Lung (tissue), 12 donors: ENCODE measurements around the gene P4HA3. TPM values are rescaled to one million over a fixed set of nuclear protein-coding genes. Genes with fewer than 3 reads are reported as not detected.

Experiments
- ATAC-seq: fragments of 200-7000 bp; cut with Tn5 transposase; one replicate; pipeline ENCODE4 v1.9.1; 2020; ENCODE audit warnings: moderate number of reproducible peaks; ENCODE audit not compliant: insufficient read depth, low FRiP score
- DNase-seq, 3 donors: peaks; one replicate each; pipeline ENCODE4 v3.0.0-alpha.2; 2013 to 2017
- H3K27ac ChIP-seq, 2 donors: one replicate each; pipeline ENCODE4 v1.5.1; 2013; ENCODE audit warnings: mild to moderate bottlenecking in 2 of 2, moderate library complexity in 2 of 2, control low read depth in 1 of 2, inconsistent platforms in 1 of 2, low read depth in 1 of 2, low read length in 1 of 2
- H3K27me3 ChIP-seq, 3 donors: one replicate each; pipeline ENCODE4 v1.5.1; 2013; ENCODE audit warnings: low read length in 2 of 3; ENCODE audit not compliant: control insufficient read depth in 3 of 3, insufficient read depth in 3 of 3
- H3K36me3 ChIP-seq, 4 donors: one replicate each; pipeline ENCODE4 v1.5.1; 2013; ENCODE audit warnings: low read length in 4 of 4, mild to moderate bottlenecking in 1 of 4, moderate library complexity in 1 of 4; ENCODE audit not compliant: control insufficient read depth in 4 of 4, insufficient read depth in 4 of 4
- H3K4me1 ChIP-seq, 5 donors: one replicate each; pipeline ENCODE4 v1.5.1; 2013; ENCODE audit warnings: low read length in 5 of 5, mild to moderate bottlenecking in 2 of 5, moderate library complexity in 1 of 5; ENCODE audit not compliant: control insufficient read depth in 5 of 5, insufficient read depth in 5 of 5
- H3K4me3 ChIP-seq: one replicate; pipeline ENCODE4 v1.5.1; 2013; ENCODE audit warnings: mild to moderate bottlenecking, control low read depth, moderate library complexity
- H3K9ac ChIP-seq, 2 donors: one replicate each; pipeline ENCODE4 v1.5.1; 2013; ENCODE audit warnings: low read length in 2 of 2, control low read depth in 1 of 2; ENCODE audit not compliant: insufficient read depth in 1 of 2
- H3K9me3 ChIP-seq, 4 donors: one replicate each; pipeline ENCODE4 v1.5.1; 2013; ENCODE audit warnings: low read length in 3 of 4, mild to moderate bottlenecking in 1 of 4, moderate library complexity in 1 of 4; ENCODE audit not compliant: control insufficient read depth in 4 of 4, insufficient read depth in 3 of 4
- WGBS, 2 donors: extraction: QIAGEN DNeasy Blood & Tissue Kit; methylation state at CpG; one replicate each; pipeline ENCODE4 v1.1.7; 2013; 5-methylcytosine and 5-hydroxymethylcytosine counted together
- polyA plus RNA-seq, 2 donors: library from polyadenylated mRNA; stranded (reverse); fragments of 200-250 nt; gene quantifications; one replicate each; pipeline ENCODE4 v1.2.1, GENCODE V29; 2013
- total RNA-seq, 2 donors: library from RNA; depleted of rRNA in 1 of 2; stranded (reverse); fragments of >200 nt in 1 of 2; gene quantifications; one replicate each; pipeline ENCODE4 v1.2.1, GENCODE V29; 2014 to 2021
- TF ChIP-seq, protein P1 (sequence below): IDR thresholded peaks from 2 replicates; pipeline ENCODE4 v1.5.1; 2012; ENCODE audit warnings: mild to moderate bottlenecking; ENCODE audit errors: control extremely low read depth, extremely low read depth
- donor health status: control.
- donor health status: control.
- donor health status: Bipolar disorder and iron deficiency.
- donor health status: healthy.
- donor health status: DM: yes; HTN: yes; CAD: no.

P4HA3 gene
- total and polyA plus RNA-seq, 4 donors = 0.40 to 3.3 (median 0.99) TPM

DNA sequence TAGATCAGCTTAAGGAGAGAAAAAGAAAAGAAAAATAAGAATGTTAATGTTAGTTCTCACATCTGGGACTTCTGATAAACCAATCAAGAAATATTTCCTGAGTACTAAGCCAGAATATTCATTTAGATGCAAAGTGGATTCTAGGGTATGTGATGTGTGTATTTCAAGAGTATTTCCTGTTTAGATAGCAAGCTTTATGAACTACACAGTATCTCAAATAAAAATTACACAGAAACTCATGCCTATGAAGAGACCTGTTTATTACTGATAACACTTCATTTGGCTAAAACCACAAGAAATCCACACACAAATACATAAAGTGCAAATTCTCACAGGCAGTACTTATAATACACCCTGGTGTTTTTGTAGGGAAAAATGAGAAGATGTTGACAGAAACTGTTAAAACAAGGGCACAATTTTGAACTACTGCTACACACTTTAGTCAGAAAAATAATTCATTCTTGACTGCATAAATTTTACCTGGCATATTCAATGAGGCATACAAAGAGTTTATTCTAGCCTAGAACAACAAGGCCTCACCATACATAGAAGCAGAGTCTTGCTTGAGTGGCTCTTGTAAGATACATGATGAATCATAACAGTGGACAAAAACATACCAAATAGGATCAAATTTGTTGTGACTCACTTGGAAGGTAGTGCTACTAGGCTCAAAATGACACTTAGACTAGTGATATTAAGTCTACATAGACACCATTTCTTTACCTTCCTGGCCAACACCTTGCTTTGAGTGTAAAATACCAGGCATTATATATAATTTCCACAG lies 18.8 kb upstream of the P4HA3 start:
- no peak for ATAC-seq
- Histone ChIP-seq H3K9me3 (no peaks in the 10 kb centered on the region), H3K4me1 (peaks cover 7 to 32% (median 10%) of the 10 kb centered on the region in 5 donors), H3K27ac (no peak overlapping the region), H3K27me3 (no peaks in the 10 kb centered on the region), H3K4me3 (no peak overlapping the region), H3K9ac (no peak overlapping the region), H3K36me3 (peaks cover 0 to 2% (median 0%) of the 10 kb centered on the region in 4 donors)
- DNase-seq = no peak
- TF ChIP-seq, protein P1, sequence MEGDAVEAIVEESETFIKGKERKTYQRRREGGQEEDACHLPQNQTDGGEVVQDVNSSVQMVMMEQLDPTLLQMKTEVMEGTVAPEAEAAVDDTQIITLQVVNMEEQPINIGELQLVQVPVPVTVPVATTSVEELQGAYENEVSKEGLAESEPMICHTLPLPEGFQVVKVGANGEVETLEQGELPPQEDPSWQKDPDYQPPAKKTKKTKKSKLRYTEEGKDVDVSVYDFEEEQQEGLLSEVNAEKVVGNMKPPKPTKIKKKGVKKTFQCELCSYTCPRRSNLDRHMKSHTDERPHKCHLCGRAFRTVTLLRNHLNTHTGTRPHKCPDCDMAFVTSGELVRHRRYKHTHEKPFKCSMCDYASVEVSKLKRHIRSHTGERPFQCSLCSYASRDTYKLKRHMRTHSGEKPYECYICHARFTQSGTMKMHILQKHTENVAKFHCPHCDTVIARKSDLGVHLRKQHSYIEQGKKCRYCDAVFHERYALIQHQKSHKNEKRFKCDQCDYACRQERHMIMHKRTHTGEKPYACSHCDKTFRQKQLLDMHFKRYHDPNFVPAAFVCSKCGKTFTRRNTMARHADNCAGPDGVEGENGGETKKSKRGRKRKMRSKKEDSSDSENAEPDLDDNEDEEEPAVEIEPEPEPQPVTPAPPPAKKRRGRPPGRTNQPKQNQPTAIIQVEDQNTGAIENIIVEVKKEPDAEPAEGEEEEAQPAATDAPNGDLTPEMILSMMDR = no peak

DNA sequence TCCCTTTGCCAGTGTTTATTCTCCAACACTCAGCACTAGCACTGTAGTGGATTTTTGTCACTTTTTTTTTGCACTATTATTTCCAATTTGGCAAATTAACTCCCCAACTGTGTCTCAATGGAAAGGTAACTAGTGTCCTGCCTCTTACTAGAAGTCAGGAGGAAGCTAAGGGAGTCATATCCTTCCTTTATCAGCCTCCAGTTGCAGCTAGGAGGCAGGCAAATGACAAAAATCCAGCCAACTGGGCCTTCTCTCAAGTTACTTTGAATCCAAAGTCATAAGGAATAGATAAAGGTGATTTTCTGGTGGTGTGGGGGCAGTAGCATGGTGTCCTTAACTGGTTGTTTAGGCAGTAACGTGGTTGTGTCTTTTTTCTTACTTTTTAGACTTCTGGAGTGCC lies 15.6 kb upstream of the P4HA3 start:
- H3K36me3 ChIP-seq = peaks cover 0 to 2% (median 0%) of the 10 kb centered on the region in 4 donors
- no peak overlapping the region for H3K4me3 ChIP-seq
- H3K4me1 ChIP-seq = peaks cover 7 to 45% (median 12%) of the 10 kb centered on the region in 5 donors
- WGBS, 2 donors = 88 to 97% methylated on average over 1 of the region's 1 CpG
- no peaks in the 10 kb centered on the region for H3K27me3 ChIP-seq
- TF ChIP-seq, protein P1 = no peak
- H3K9me3 ChIP-seq = no peaks in the 10 kb centered on the region
- H3K9ac ChIP-seq = no peak overlapping the region
- no peak overlapping the region for H3K27ac ChIP-seq
- DNase-seq (no peak), ATAC-seq (no peak)

DNA sequence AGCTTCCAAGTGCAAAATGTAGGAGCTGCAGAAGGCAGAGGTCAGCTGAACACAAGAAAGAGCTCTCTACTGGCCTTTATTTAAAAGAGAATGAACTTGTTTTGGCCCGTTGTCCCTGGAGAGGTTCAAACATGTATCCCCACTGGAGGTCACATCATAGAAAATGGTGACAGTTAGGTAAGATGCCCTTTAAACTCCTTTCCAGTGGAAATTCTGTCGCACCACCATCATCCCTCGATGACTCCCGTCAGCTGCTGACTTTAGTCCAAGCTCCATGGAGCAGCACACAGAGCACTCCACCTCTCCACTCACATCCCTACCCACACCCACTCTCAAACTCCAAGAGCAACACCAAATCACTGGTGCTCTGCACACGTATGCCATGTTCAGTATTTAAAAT lies 15.2 kb upstream of the P4HA3 start:
- TF ChIP-seq, protein P1 = no peak
- 75 to 83% methylated on average over 5 of the region's 5 CpGs for WGBS, 2 donors

More for the DNA sequence above, 15.2 kb upstream of the P4HA3 start:
- Histone ChIP-seq H3K27ac (no peak overlapping the region), H3K9me3 (no peaks in the 10 kb centered on the region), H3K4me1 (peaks cover 7 to 49% (median 12%) of the 10 kb centered on the region in 5 donors), H3K27me3 (no peaks in the 10 kb centered on the region), H3K36me3 (peaks cover 0 to 2% (median 0%) of the 10 kb centered on the region in 4 donors), H3K4me3 (no peak overlapping the region), H3K9ac (no peak overlapping the region)
- ATAC-seq (no peak), DNase-seq (no peak)
